ENCODE results near the gene MRPL52. TPM values are rescaled to one million over a fixed set of nuclear protein-coding genes. Genes with fewer than 3 reads are reported as not detected.

The MRPL52 gene
- total RNA-seq (2016; rRNA removed; fragmentation: Illumina TruSeq; extraction: Trizol) = 329 and 420 TPM in 2 replicates
- 142 and 155 TPM in 2 replicates for total RNA-seq (2016; cell fraction: cytosol; rRNA removed; fragmentation: Illumina TruSeq; extraction: Trizol; ENCODE audit: low read depth)
- total RNA-seq (2016; cell fraction: insoluble cytoplasmic fraction; rRNA removed; fragmentation: Illumina TruSeq; extraction: Trizol) = 341 and 464 TPM in 2 replicates
- total RNA-seq (2016; cell fraction: membrane; rRNA removed; fragmentation: Illumina TruSeq; extraction: Trizol) = 156 and 160 TPM in 2 replicates
- total RNA-seq (2016; cell fraction: nucleus; rRNA removed; fragmentation: Illumina TruSeq; extraction: Trizol) = 109 and 136 TPM in 2 replicates
- 118 and 123 TPM in 2 replicates for polyA plus RNA-seq (2011; rRNA removed)
- 96.8 and 121 TPM in 2 replicates for polyA plus RNA-seq (2011; cell fraction: cytosol; rRNA removed)
- polyA plus RNA-seq (2011; cell fraction: nucleus; rRNA removed) = 57.8 and 65.3 TPM in 2 replicates
- 191 and 236 TPM in 2 replicates for polyA plus RNA-seq (2012)
- 177 and 226 TPM in 2 replicates for polyA plus RNA-seq (2016; cell fraction: cytosol; fragmentation: Illumina TruSeq; extraction: Trizol; ENCODE audit: low read depth)
- polyA plus RNA-seq (2016; cell fraction: insoluble cytoplasmic fraction; fragmentation: Illumina TruSeq; extraction: Trizol; ENCODE audit: low read depth) = 443 and 518 TPM in 2 replicates
- polyA plus RNA-seq (2016; cell fraction: membrane; fragmentation: Illumina TruSeq; extraction: Trizol; ENCODE audit: low read depth) = 154 and 175 TPM in 2 replicates
- polyA plus RNA-seq (2016; cell fraction: nucleus; fragmentation: Illumina TruSeq; extraction: Trizol; ENCODE audit: insufficient read depth, low read depth) = 256 and 271 TPM in 2 replicates
- polyA minus RNA-seq (2011; rRNA and poly(A)+ RNA removed; ENCODE audit: low replicate concordance) = 17.7 and 30.4 TPM in 2 replicates
- 72.9 and 76.8 TPM in 2 replicates for polyA minus RNA-seq (2011; cell fraction: cytosol; rRNA and poly(A)+ RNA removed)
- polyA minus RNA-seq (2011; cell fraction: nucleus; rRNA and poly(A)+ RNA removed) = 33.7 and 36.6 TPM in 2 replicates
- Bru-seq, nascent RNA = percentile 94 among the genes with signal in this experiment
- BruChase-seq, experiment 1, labeled RNA remaining after a 6-hour chase = percentile 89 among the genes with signal in this experiment
- BruChase-seq, experiment 2, labeled RNA remaining after a 2-hour chase = percentile 92 among the genes with signal in this experiment
- long read RNA-seq, experiment 1, transcript MRPL52-210 (4 exons, 895 nt) = minor isoform, 20 of 292 reads
- long read RNA-seq, experiment 1, transcript MRPL52-202 (5 exons, 1,118 nt) = major isoform, 124 of 292 reads
- long read RNA-seq, experiment 1, transcript MRPL52-203 (5 exons, 1,111 nt) = minor isoform, 87 of 292 reads
- long read RNA-seq, experiment 1, transcript MRPL52-215 (5 exons, 398 nt) = minor isoform, 16 of 292 reads
- long read RNA-seq, experiment 1, partial matches to known transcripts = 2 of 292 reads
- long read RNA-seq, experiment 1, other reads (novel, unspliced or antisense) = 31 of 292 reads
- long read RNA-seq, experiment 2, transcript MRPL52-202 (5 exons, 1,118 nt) = minor isoform, 97 of 468 reads
- long read RNA-seq, experiment 2, transcript MRPL52-216 (3 exons, 922 nt) = minor isoform, 8 of 468 reads
- long read RNA-seq, experiment 2, transcript MRPL52-210 (4 exons, 895 nt) = major isoform, 212 of 468 reads
- long read RNA-seq, experiment 2, transcript MRPL52-203 (5 exons, 1,111 nt) = minor isoform, 45 of 468 reads
- long read RNA-seq, experiment 2, partial matches to known transcripts = 29 of 468 reads
- long read RNA-seq, experiment 2, other reads (novel, unspliced or antisense) = 52 of 468 reads

GRCh38 chr14:22829661-22830442 is at the start of gene MRPL52:
Gene MRPL52, plus strand, starts transcription at chr14:22829887. Its CDS starts 26 bp downstream, at chr14:22829913.
- H2AFZ ChIP-seq (ENCODE audit: low read length) = peak within 1 kb of the TSS; percentile 98
- peak within 1 kb of the TSS; percentile 74 to 97 (median 88) for H3K4me3 ChIP-seq (replicated peaks in 1 of 3; ENCODE audit: insufficient read depth in 1 of 3, low read depth in 2 of 3, low read length in 3 of 3)
- H3K27ac ChIP-seq (ENCODE audit: extremely low read length, insufficient read depth, low read length) = peak within 1 kb of the TSS; percentile 65
- peak within 1 kb of the TSS; percentile 90 for H3K9ac ChIP-seq (ENCODE audit: insufficient read depth, low read depth, low read length)
- H3K79me2 ChIP-seq (ENCODE audit: insufficient read depth, low read length) = peaks cover 16% of the 10 kb centered on the region
- no peaks in the 10 kb centered on the region for H4K20me1 ChIP-seq (ENCODE audit: insufficient read depth, low read length)
- DNase-seq (ENCODE audit: low spot score) (peak; percentile 97), FAIRE-seq (peak; percentile 96), ATAC-seq (peak; percentile 94)
- H3K27me3 ChIP-seq (ENCODE audit: control insufficient read depth in 1 of 2, insufficient read depth in 2 of 2, low read length in 2 of 2) = no peaks in the 10 kb centered on the region; a peak in 1 of 5 replicates
- CTCF ChIA-PET (ENCODE audit: low intra/inter-chr PET ratio, low total read pairs) = interaction anchor here (0.9 kb wide), 1 partner anchor 24 kb away, joined by 4 read pairs; no protein-coding TSS in a partner anchor
- peaks cover 9 to 17% of the 10 kb centered on the region in 2 experiments for H3K36me3 ChIP-seq (replicated peaks in 1 of 2; ENCODE audit: control insufficient read depth in 1 of 2, insufficient read depth in 2 of 2, low read length in 2 of 2)
- intact Hi-C loops (cut with micrococcal nuclease; ENCODE audit: unreplicated experiment) (loop anchor here (2.0 kb wide), 1 partner anchor 53 kb away; no protein-coding TSS in a partner anchor), in situ Hi-C loops (cut with HindIII; ENCODE audit: extremely low pct_ligation_motif_present, low pct_unique_long_range_greater_than_20kb) (no loop called here)
- under 1% methylated on average over 41 of the region's 41 CpGs for WGBS (ENCODE audit: low lambda C conversion rate)
- no TSS peak for BruUV-seq (replicated peaks)
- H3K9me3 ChIP-seq (ENCODE audit: low read length) = no peaks in the 10 kb centered on the region
- POLR2A ChIA-PET = interaction anchor here (0.6 to 3.7 kb wide), 27 partner anchors 8 to 491 kb away, joined by 3 to 29 read pairs (median 6); partner anchors contain the start of genes ACIN1, AJUBA, C14orf119 and DAD1
- H3K4me2 ChIP-seq (ENCODE audit: low read depth, low read length) = peak within 1 kb of the TSS; percentile 87
- H3K4me1 ChIP-seq (ENCODE audit: insufficient read depth, low read length) = peaks cover 24% of the 10 kb centered on the region
- peak; percentile 96 for TF ChIP-seq ZGPAT (CRISPR knock-in tag; IDR thresholded peaks at IDR 0.05)
- TF ChIP-seq PBX2 (CRISPR knock-in tag; IDR thresholded peaks at IDR 0.05) = no peak; the same call in 1 of the 2 replicates
- peak; percentile 84 for TF ChIP-seq MYC (CRISPR knock-in tag; IDR thresholded peaks at IDR 0.05; ENCODE audit: borderline replicate concordance)
- TF ChIP-seq ZBED4 (CRISPR knock-in tag; IDR thresholded peaks at IDR 0.05; ENCODE audit: borderline replicate concordance) = peak; percentile 77; the same call in 1 of the 2 replicates
- TF ChIP-seq FOSL1 (CRISPR knock-in tag; IDR thresholded peaks at IDR 0.05; ENCODE audit: borderline replicate concordance) = peak; percentile 57; the same call in 1 of the 2 replicates
- peak; percentile 89; the same call in 1 of the 2 replicates for TF ChIP-seq ZNF253 (CRISPR knock-in tag; IDR thresholded peaks at IDR 0.05; ENCODE audit: borderline replicate concordance)
- peak; percentile 92; the same call in 1 of the 2 replicates for TF ChIP-seq ZNF232 (CRISPR knock-in tag; IDR thresholded peaks at IDR 0.05; ENCODE audit: borderline replicate concordance)

Measured in HepG2 (cell line).